Measurements from ENCODE around the gene LRRC10. TPM values are rescaled to one million over a fixed set of nuclear protein-coding genes. Genes with fewer than 3 reads are reported as not detected.

Gene LRRC10
- total RNA-seq, 1 experiment from 2014 or later: not detected

- ChIA-PET CTCF (interaction anchor here (1.3 to 2.2 kb wide), 2 partner anchors 9 to 10 kb away, joined by 4 to 5 read pairs; no protein-coding TSS in a partner anchor), POLR2A (no interaction called here)
- BruUV-seq (replicated peaks): no TSS peak
- intact Hi-C loops (cut with micrococcal nuclease): loop anchor here (10.0 kb wide), 2 partner anchors 275 to 475 kb away; partner anchors contain the start of gene YEATS4
- TF ChIP-seq CTCF (IDR thresholded peaks at IDR 0.05; ENCODE audit: unreplicated experiment): no peak
- no peak overlapping the region for H3K27ac Mint-ChIP-seq (ENCODE audit: low read depth, unreplicated experiment)
- peak; percentile 27 for DNase-seq (ENCODE audit: unreplicated experiment)
- no peaks in the 10 kb centered on the region for H3K36me3 Mint-ChIP-seq (ENCODE audit: insufficient read depth, unreplicated experiment)
- no peaks in the 10 kb centered on the region for H3K4me1 Mint-ChIP-seq (ENCODE audit: insufficient read depth, unreplicated experiment)
- no peaks in the 10 kb centered on the region for H3K27me3 Mint-ChIP-seq (ENCODE audit: insufficient read depth, unreplicated experiment)
- no peaks in the 10 kb centered on the region for H3K9me3 Mint-ChIP-seq (ENCODE audit: unreplicated experiment)
- no peak overlapping the region for H3K4me3 Mint-ChIP-seq (ENCODE audit: unreplicated experiment)
Measured at GRCh38 chr12:69630191-69630590, 19.5 kb upstream of the LRRC10 start.

DNA sequence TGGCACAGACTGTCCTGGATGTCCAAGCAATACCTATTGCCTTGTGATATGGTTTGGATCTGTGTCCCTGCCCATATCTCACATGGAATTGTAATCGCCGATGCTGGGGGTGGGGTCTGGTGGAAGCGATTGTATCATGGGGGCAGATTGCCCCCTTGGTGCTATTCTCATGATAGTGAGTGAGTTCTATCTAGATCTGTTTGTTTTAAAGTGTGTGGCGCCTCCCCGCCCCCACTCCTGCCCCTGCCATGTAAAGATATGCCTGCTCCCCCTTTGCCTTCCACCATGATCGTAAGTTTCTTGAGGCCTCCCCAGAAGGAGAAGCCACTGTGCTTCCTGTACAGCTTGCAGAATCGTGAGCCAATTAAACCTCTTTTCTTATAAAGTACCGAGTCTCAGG is 16.8 kb upstream of the LRRC10 start:
- H3K4me3 Mint-ChIP-seq (ENCODE audit: unreplicated experiment): no peak overlapping the region
- CTCF ChIA-PET: interaction anchor here (0.8 to 4.4 kb wide), 2 partner anchors 12 to 1370 kb away, joined by 3 to 19 read pairs; no protein-coding TSS in a partner anchor
- no peaks in the 10 kb centered on the region for H3K4me1 Mint-ChIP-seq (ENCODE audit: insufficient read depth, unreplicated experiment)
- DNase-seq (ENCODE audit: unreplicated experiment): no peak
- POLR2A ChIA-PET: interaction anchor here (0.8 kb wide), 1 partner anchor 13 kb away, joined by 6 read pairs; no protein-coding TSS in a partner anchor
- no peak for TF ChIP-seq CTCF (IDR thresholded peaks at IDR 0.05; ENCODE audit: unreplicated experiment)
- H3K27me3 Mint-ChIP-seq (ENCODE audit: insufficient read depth, unreplicated experiment): peaks cover under 1% of the 10 kb centered on the region
- H3K27ac Mint-ChIP-seq (ENCODE audit: low read depth, unreplicated experiment): no peak overlapping the region
- no TSS peak for BruUV-seq (replicated peaks)
- no peaks in the 10 kb centered on the region for H3K9me3 Mint-ChIP-seq (ENCODE audit: unreplicated experiment)
- no peaks in the 10 kb centered on the region for H3K36me3 Mint-ChIP-seq (ENCODE audit: insufficient read depth, unreplicated experiment)
- intact Hi-C loops (cut with micrococcal nuclease): no loop called here

GRCh38 chr12:69623970-69624369 is 13.3 kb upstream of the LRRC10 start:
- POLR2A ChIA-PET: no interaction called here
- DNase-seq (ENCODE audit: unreplicated experiment): no peak
- no peaks in the 10 kb centered on the region for H3K4me1 Mint-ChIP-seq (ENCODE audit: insufficient read depth, unreplicated experiment)
- H3K27ac Mint-ChIP-seq (ENCODE audit: low read depth, unreplicated experiment): no peak overlapping the region
- no peak for TF ChIP-seq CTCF (IDR thresholded peaks at IDR 0.05; ENCODE audit: unreplicated experiment)
- intact Hi-C loops (cut with micrococcal nuclease): no loop called here
- peaks cover 11% of the 10 kb centered on the region for H3K27me3 Mint-ChIP-seq (ENCODE audit: insufficient read depth, unreplicated experiment)
- BruUV-seq (replicated peaks): no TSS peak
- CTCF ChIA-PET: interaction anchor here (0.9 to 4.4 kb wide), 2 partner anchors 11 to 15 kb away, joined by 3 to 19 read pairs; no protein-coding TSS in a partner anchor
- H3K9me3 Mint-ChIP-seq (ENCODE audit: unreplicated experiment): no peaks in the 10 kb centered on the region
- H3K36me3 Mint-ChIP-seq (ENCODE audit: insufficient read depth, unreplicated experiment): no peaks in the 10 kb centered on the region
- no peak overlapping the region for H3K4me3 Mint-ChIP-seq (ENCODE audit: unreplicated experiment)

DNA sequence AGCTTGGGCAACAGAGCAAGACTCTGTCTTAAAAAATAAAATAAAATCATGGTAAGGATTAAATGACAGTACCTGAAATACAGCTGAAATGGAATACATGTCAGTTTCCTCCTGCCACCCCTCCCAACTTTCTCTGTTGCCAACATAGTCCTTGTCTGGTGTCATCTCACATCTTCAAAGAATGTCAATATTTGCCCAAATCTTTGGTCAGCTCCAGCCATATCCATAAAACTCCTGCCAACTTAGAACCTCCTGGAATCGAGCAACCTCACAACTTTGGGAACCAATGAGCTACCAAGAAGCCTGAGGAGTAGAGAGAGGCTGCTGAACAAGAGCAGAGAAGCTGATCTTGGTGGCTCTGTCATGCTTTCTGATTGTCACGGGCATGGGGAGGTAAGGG is 10.8 kb upstream of the LRRC10 start:
- no peak overlapping the region for H3K27ac Mint-ChIP-seq (ENCODE audit: low read depth, unreplicated experiment)
- CTCF ChIA-PET: interaction anchor here (0.6 to 1.7 kb wide), 3 partner anchors 15 to 1560 kb away, joined by 3 to 4 read pairs (median 3); no protein-coding TSS in a partner anchor
- no peak overlapping the region for H3K4me3 Mint-ChIP-seq (ENCODE audit: unreplicated experiment)
- POLR2A ChIA-PET: no interaction called here
- DNase-seq (ENCODE audit: unreplicated experiment): no peak
- no peaks in the 10 kb centered on the region for H3K4me1 Mint-ChIP-seq (ENCODE audit: insufficient read depth, unreplicated experiment)
- intact Hi-C loops (cut with micrococcal nuclease): no loop called here
- H3K27me3 Mint-ChIP-seq (ENCODE audit: insufficient read depth, unreplicated experiment): peaks cover 12% of the 10 kb centered on the region
- no peaks in the 10 kb centered on the region for H3K9me3 Mint-ChIP-seq (ENCODE audit: unreplicated experiment)
- no peaks in the 10 kb centered on the region for H3K36me3 Mint-ChIP-seq (ENCODE audit: insufficient read depth, unreplicated experiment)
- TF ChIP-seq CTCF (IDR thresholded peaks at IDR 0.05; ENCODE audit: unreplicated experiment): no peak
- no TSS peak for BruUV-seq (replicated peaks)
